Upper lobe of left lung (tissue), 4 donors: Measurements from ENCODE around the gene KRT10.

Experiments used
- CTCF ChIP-seq, 6 experiments: fragments of 450-650 bp in 4 of 6; fragments of 200-600 bp in 2 of 6; sonication (generic) in 2 of 6; IDR thresholded peaks; one replicate each; pipeline ENCODE4 v1.5.1; 2016 to 2019; ENCODE audit warnings: antibody characterized with exemption in 6 of 6
- POLR2A ChIP-seq, 4 donors: fragments of 450-650 bp; IDR thresholded peaks; one replicate each; pipeline ENCODE4 v1.5.1; 2016 to 2017; ENCODE audit warnings: antibody characterized with exemption in 4 of 4, mild to moderate bottlenecking in 2 of 4
- POLR2AphosphoS5 ChIP-seq, 2 donors: sonication (generic); formaldehyde crosslinking; IDR thresholded peaks; one replicate each; pipeline ENCODE4 v1.5.1; 2017; ENCODE audit warnings: antibody characterized with exemption in 2 of 2

GRCh38 chr17:40801157-40801556 is 21.3 kb downstream of the KRT10 start:
- TF ChIP-seq CTCF (IDR thresholded peaks at IDR 0.05) = no peak
- TF ChIP-seq POLR2A (IDR thresholded peaks at IDR 0.05) = no peak
- no peak for TF ChIP-seq POLR2AphosphoS5 (IDR thresholded peaks at IDR 0.05)
